ENCODE results near the gene CDK5RAP2. TPM values are rescaled to one million over a fixed set of nuclear protein-coding genes. Genes with fewer than 3 reads are reported as not detected.

Gene CDK5RAP2
- total and polyA plus RNA-seq, 9 of the 15 experiments (the other 6 are each of a cell fraction or from before 2014, with no cell fraction given) = 19.9 to 68.8 (median 42.2) TPM

GRCh38 chr9:120385606-120386389, 194.2 kb downstream of the CDK5RAP2 start:
- BruUV-seq (replicated peaks) = no TSS peak
- in situ Hi-C loops (cut with MboI) (no loop called here), intact Hi-C loops (cut with micrococcal nuclease) (no loop called here)
- Histone ChIP-seq H2AFZ (ENCODE audit: low read depth, low read length) (no peak overlapping the region), H3K4me1 (replicated peaks in 1 of 2; ENCODE audit: control insufficient read depth in 2 of 2, insufficient read depth in 2 of 2, low read length in 2 of 2) (peaks cover 0 to 13% of the 10 kb centered on the region in 2 experiments; a peak in 1 of 5 replicates), H3K9me3 (replicated peaks; ENCODE audit: control insufficient read depth, insufficient read depth, low read depth, low read length) (no peaks in the 10 kb centered on the region), H3K79me2 (ENCODE audit: control insufficient read depth, insufficient read depth, low read length) (no peaks in the 10 kb centered on the region), H3K9ac (ENCODE audit: insufficient read depth in 1 of 2, low read depth in 2 of 2, low read length in 2 of 2) (no peak overlapping the region), H3K9me1 (ENCODE audit: control insufficient read depth, insufficient read depth, low read length) (no peaks in the 10 kb centered on the region), H3K4me2 (ENCODE audit: insufficient read depth, low read length) (no peak overlapping the region), H3K36me3 (ENCODE audit: control insufficient read depth, insufficient read depth, low read length) (peaks cover 26% of the 10 kb centered on the region), H3K27me3 (ENCODE audit: control insufficient read depth in 2 of 2, insufficient read depth in 2 of 2, low read length in 2 of 2) (peaks cover 2 to 4% of the 10 kb centered on the region in 2 experiments; a peak in 2 of 5 replicates), H3K27ac (ENCODE audit: extremely low read depth, low read depth, low read length) (no peak overlapping the region), H3K4me3 (no peak overlapping the region), H4K20me1 (replicated peaks; ENCODE audit: control insufficient read depth, insufficient read depth, low read length) (no peaks in the 10 kb centered on the region; the same call in 1 of the 2 replicates)
- ChIA-PET POLR2A (no interaction called here), CTCF (ENCODE audit: low intra/inter-chr PET ratio) (no interaction called here)
- ATAC-seq (no peak), FAIRE-seq (no peak), DNase-seq (ENCODE audit: extremely low read depth in 1 of 4, low spot score in 3 of 4) (no peak)
- WGBS (ENCODE audit: insufficient coverage, low coverage, missing lambda C conversion rate) = 71% methylated on average over 16 of the region's 16 CpGs
- TF ChIP-seq ARID3A (IDR thresholded peaks at IDR 0.05; ENCODE audit: borderline replicate concordance, low read depth, low read length) (no peak), NFE2 (IDR thresholded peaks at IDR 0.05; ENCODE audit: low read depth) (no peak), ZZZ3 (IDR thresholded peaks at IDR 0.05) (no peak), ZNF146 (CRISPR knock-in tag; IDR thresholded peaks at IDR 0.05; ENCODE audit: unreplicated experiment) (no peak), HMBOX1 (IDR thresholded peaks at IDR 0.05) (no peak)

Data from K562 (cell line).